K562 (cell line): ENCODE measurements around the gene KDF1. TPM values are rescaled to one million over a fixed set of nuclear protein-coding genes. Genes with fewer than 3 reads are reported as not detected.

Experiments
- ARID1B ChIP-seq: fragments of 450-650 bp; IDR thresholded peaks from 2 replicates; pipeline ENCODE4 v1.6.1; 2016; ENCODE audit warnings: antibody characterized with exemption, mild to moderate bottlenecking, inconsistent platforms
- CBX1 ChIP-seq: sonication (generic); IDR thresholded peaks from 2 replicates; pipeline ENCODE4 v1.6.1; 2016; ENCODE audit warnings: antibody characterized with exemption, low read depth, mild to moderate bottlenecking
- DACH1 ChIP-seq: fragments of 450-650 bp; IDR thresholded peaks from 2 replicates; pipeline ENCODE4 v1.6.1; 2018; ENCODE audit not compliant: partially characterized antibody
- DPF2 ChIP-seq: fragments of 450-650 bp; IDR thresholded peaks from 2 replicates; pipeline ENCODE4 v1.6.1; 2016
- EHMT2 ChIP-seq: fragments of 450-650 bp; IDR thresholded peaks from 2 replicates; pipeline ENCODE4 v1.6.1; 2018; ENCODE audit warnings: antibody characterized with exemption
- FOSL1 ChIP-seq: fragments of 200-800 bp; sonication (Bioruptor generic); conservative IDR thresholded peaks from 2 replicates; pipeline ENCODE4 v1.6.1; 2016; ENCODE audit warnings: missing genetic modification characterization, missing compliant biosample characterization
- RERE ChIP-seq: sonication (generic); formaldehyde crosslinking; IDR thresholded peaks from 2 replicates; pipeline ENCODE4 v1.8.0; 2023; ENCODE audit warnings: missing genetic modification reagents, mild to moderate bottlenecking, borderline replicate concordance
- SMARCA4 ChIP-seq: fragments of 450-650 bp; IDR thresholded peaks from 2 replicates; pipeline ENCODE4 v1.6.1; 2016
- TFAP4 ChIP-seq: sonication (generic); formaldehyde crosslinking; IDR thresholded peaks from 2 replicates; pipeline ENCODE4 v1.8.0; 2022; ENCODE audit warnings: missing genetic modification reagents, mild to moderate bottlenecking, moderate library complexity, borderline replicate concordance
- polyA plus RNA-seq, 8 experiments: library from polyadenylated mRNA; depleted of rRNA in 4 of 8; stranded (reverse) in 5 of 8; unstranded in 3 of 8; fragments of >200 nt; fragmentation: Nextera tagmentation in 2 of 8; fragmentation: Illumina TruSeq in 1 of 8; extraction: Ambion mirVana in 2 of 8; extraction: Trizol in 1 of 8; gene quantifications; 2 replicates each; pipeline versions ENCODE4 v1.2.1 to v1.2.3, GENCODE V29; 2011 to 2014; ENCODE audit warnings: inconsistent platforms in 1 of 8, missing spikeins in 1 of 8
- total RNA-seq, 7 experiments: library from RNA; depleted of rRNA in 6 of 7; stranded (reverse); fragments of >200 nt in 6 of 7; fragmentation: Illumina TruSeq in 2 of 7; extraction: Trizol in 2 of 7; gene quantifications; 2 replicates each; pipeline versions ENCODE4 v1.2.1 to v1.2.3, GENCODE V29; 2011 to 2021; ENCODE audit warnings: low replicate concordance in 1 of 7

KDF1 gene
- total and polyA plus RNA-seq, 9 of the 15 experiments (the other 6 are each of a cell fraction or from before 2014, with no cell fraction given) = 0.38 to 1.9 (median 0.83) TPM

- TF ChIP-seq RERE (no peak), SMARCA4 (peak; percentile 53), DACH1 (peak; percentile 72), FOSL1 (tag) (peak; percentile 96), TFAP4 (CRISPR knock-in tag) (peak; percentile 45; the same call in 1 of the 2 replicates), CBX1 (no peak), EHMT2 (peak; percentile 31; the same call in 1 of the 2 replicates), DPF2 (peak; percentile 55; the same call in 1 of the 2 replicates), ARID1B (peak; percentile 61)
- TF ChIP-seq, all 486 proteins: peak for 17
These were observed 53.0 kb downstream of the KDF1 start (continued) for GRCh38 chr1:26907071-26907917.
